Osteoblast (primary cell): ENCODE results near the gene ACAN. TPM values are rescaled to one million over a fixed set of nuclear protein-coding genes. Genes with fewer than 3 reads are reported as not detected.

Experiments
- DNase-seq: peaks from one replicate; pipeline ENCODE4 v3.0.0; 2011; ENCODE audit warnings: low spot score, mixed read lengths; ENCODE audit not compliant: insufficient read length; ENCODE audit errors: missing footprints
- H2AFZ ChIP-seq: 2 replicates; pipeline ENCODE4 v1.6.0; 2011; ENCODE audit warnings: mild to moderate bottlenecking, low read length
- H3K27ac ChIP-seq: 2 replicates; pipeline ENCODE4 v1.5.1; 2011; ENCODE audit warnings: mild to moderate bottlenecking, low read depth, low read length, moderate library complexity
- H3K27me3 ChIP-seq: 2 replicates; pipeline ENCODE4 v1.6.0; 2012; ENCODE audit warnings: mild to moderate bottlenecking, control low read depth, inconsistent platforms, low read length, moderate library complexity; ENCODE audit not compliant: insufficient read depth
- H3K36me3 ChIP-seq: 2 replicates; pipeline ENCODE4 v1.5.1; 2011; ENCODE audit warnings: mild to moderate bottlenecking, low read length, control low read depth, moderate library complexity; ENCODE audit not compliant: insufficient read depth
- H3K4me1 ChIP-seq: 2 replicates; pipeline ENCODE4 v1.5.1; 2011; ENCODE audit warnings: mild to moderate bottlenecking, low read length, control low read depth, moderate library complexity; ENCODE audit not compliant: insufficient read depth
- H3K4me2 ChIP-seq: 2 replicates; pipeline ENCODE4 v1.6.0; 2011; ENCODE audit warnings: mild to moderate bottlenecking, low read length; ENCODE audit not compliant: insufficient read depth
- H3K4me3 ChIP-seq: fragments of 200-600 bp; sonication (generic); 3 replicates; pipeline ENCODE4 v1.5.1; 2012; ENCODE audit warnings: mild to moderate bottlenecking, low read length, inconsistent platforms; ENCODE audit not compliant: insufficient read depth
- H3K79me2 ChIP-seq: 2 replicates; pipeline ENCODE4 v1.6.0; 2012; ENCODE audit warnings: mild to moderate bottlenecking, low read length, control low read depth, inconsistent platforms; ENCODE audit not compliant: insufficient read depth
- H3K9me3 ChIP-seq: 2 replicates; pipeline ENCODE4 v1.5.1; 2011; ENCODE audit warnings: low read depth, low read length, control low read depth
- H4K20me1 ChIP-seq: 2 replicates; pipeline ENCODE4 v1.6.0; 2012; ENCODE audit warnings: mild to moderate bottlenecking, low read length, control low read depth; ENCODE audit not compliant: insufficient read depth
- total RNA-seq: library from RNA; depleted of rRNA; stranded (reverse); fragments of >200 nt; gene quantifications from 2 replicates; pipeline ENCODE4 v1.2.3, GENCODE V29; 2012
- TF ChIP-seq, protein P1 (sequence below): IDR thresholded peaks from 2 replicates; pipeline ENCODE4 v1.5.1; 2011; ENCODE audit warnings: mild to moderate bottlenecking, low read depth, low read length, moderate library complexity; ENCODE audit errors: extremely low read depth

ACAN gene
- total RNA-seq, 1 donor: 12.7 TPM

DNA sequence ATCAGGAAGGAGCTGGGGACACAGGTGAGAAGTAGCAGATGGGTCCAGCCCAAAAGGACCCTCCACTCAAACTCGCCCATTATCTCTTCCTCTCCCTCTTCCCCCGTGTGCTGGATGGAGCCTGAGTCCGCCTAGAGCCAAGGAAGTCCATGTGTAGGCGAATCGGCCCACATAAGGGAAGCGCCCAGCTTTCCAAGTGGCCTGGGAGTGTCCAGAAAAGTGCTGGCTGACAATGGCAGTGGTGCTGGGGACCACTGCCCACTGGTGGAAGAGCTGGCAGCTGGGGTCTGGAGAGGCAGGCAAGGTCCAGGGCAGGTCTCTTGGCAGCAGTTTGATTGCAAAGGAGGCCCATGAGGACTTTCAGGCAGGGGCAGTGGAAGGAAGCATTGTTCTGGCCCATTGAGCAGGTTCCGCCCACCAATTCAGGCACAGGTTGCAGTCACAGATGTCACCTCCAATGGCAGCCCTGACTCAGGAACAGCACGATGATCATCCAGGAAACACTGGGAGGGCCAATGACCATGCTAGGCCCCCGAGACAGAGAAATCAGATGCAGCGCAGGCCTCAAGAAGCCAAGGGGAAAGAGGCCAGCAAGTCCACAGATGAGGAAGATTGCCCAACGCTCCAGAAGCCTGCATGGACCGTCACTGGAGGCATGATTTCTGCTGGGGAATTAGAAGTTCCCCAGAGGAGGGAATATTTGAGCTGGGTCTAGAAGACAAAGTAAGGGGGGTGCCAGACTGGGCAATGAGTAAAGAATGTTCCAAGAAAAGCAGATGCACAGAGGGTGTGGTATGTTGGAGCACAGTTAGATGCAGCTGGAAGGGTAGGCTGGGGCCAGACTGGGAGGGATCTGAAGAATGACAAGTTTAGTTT lies 107.0 kb downstream of the ACAN start:
- peaks cover 40% of the 10 kb centered on the region for H3K4me1 ChIP-seq
- H4K20me1 ChIP-seq: peaks cover 48% of the 10 kb centered on the region
- H3K79me2 ChIP-seq: peaks cover 58% of the 10 kb centered on the region
- TF ChIP-seq, protein P1, sequence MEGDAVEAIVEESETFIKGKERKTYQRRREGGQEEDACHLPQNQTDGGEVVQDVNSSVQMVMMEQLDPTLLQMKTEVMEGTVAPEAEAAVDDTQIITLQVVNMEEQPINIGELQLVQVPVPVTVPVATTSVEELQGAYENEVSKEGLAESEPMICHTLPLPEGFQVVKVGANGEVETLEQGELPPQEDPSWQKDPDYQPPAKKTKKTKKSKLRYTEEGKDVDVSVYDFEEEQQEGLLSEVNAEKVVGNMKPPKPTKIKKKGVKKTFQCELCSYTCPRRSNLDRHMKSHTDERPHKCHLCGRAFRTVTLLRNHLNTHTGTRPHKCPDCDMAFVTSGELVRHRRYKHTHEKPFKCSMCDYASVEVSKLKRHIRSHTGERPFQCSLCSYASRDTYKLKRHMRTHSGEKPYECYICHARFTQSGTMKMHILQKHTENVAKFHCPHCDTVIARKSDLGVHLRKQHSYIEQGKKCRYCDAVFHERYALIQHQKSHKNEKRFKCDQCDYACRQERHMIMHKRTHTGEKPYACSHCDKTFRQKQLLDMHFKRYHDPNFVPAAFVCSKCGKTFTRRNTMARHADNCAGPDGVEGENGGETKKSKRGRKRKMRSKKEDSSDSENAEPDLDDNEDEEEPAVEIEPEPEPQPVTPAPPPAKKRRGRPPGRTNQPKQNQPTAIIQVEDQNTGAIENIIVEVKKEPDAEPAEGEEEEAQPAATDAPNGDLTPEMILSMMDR: no peak
- H3K4me2 ChIP-seq: peak overlapping the region; percentile 99
- peaks cover 58% of the 10 kb centered on the region for H3K36me3 ChIP-seq
- H3K27ac ChIP-seq: peak overlapping the region; percentile 96
- H3K27me3 ChIP-seq: no peaks in the 10 kb centered on the region
- peak; percentile 85 for DNase-seq
- peak overlapping the region; percentile 39 for H3K4me3 ChIP-seq
- H2AFZ ChIP-seq: no peak overlapping the region
- no peaks in the 10 kb centered on the region for H3K9me3 ChIP-seq

- Histone ChIP-seq H3K9me3 (no peaks in the 10 kb centered on the region), H3K4me3 (peak overlapping the region; percentile 96), H3K27me3 (no peaks in the 10 kb centered on the region), H3K4me1 (peaks cover 38% of the 10 kb centered on the region), H3K79me2 (peaks cover 53% of the 10 kb centered on the region), H2AFZ (no peak overlapping the region), H3K36me3 (peaks cover 42% of the 10 kb centered on the region), H3K4me2 (peak overlapping the region; percentile 99), H3K27ac (peak overlapping the region; percentile 96), H4K20me1 (peaks cover 41% of the 10 kb centered on the region)
- peak; percentile 87 for DNase-seq
- TF ChIP-seq, protein P1: no peak
Measured at GRCh38 chr15:88911766-88912118, 108.5 kb downstream of the ACAN start.

GRCh38 chr15:88912500-88912921 lies 109.3 kb downstream of the ACAN start:
- H3K36me3 ChIP-seq: peaks cover 35% of the 10 kb centered on the region
- peak; percentile 91 for DNase-seq
- H3K9me3 ChIP-seq: no peaks in the 10 kb centered on the region
- peaks cover 34% of the 10 kb centered on the region for H4K20me1 ChIP-seq
- no peaks in the 10 kb centered on the region for H3K27me3 ChIP-seq
- TF ChIP-seq, protein P1: no peak
- H3K27ac ChIP-seq: peak overlapping the region; percentile 96
- peak overlapping the region; percentile 65 for H2AFZ ChIP-seq
- peaks cover 51% of the 10 kb centered on the region for H3K79me2 ChIP-seq
- H3K4me3 ChIP-seq: peak overlapping the region; percentile 96
- peak overlapping the region; percentile 99 for H3K4me2 ChIP-seq
- H3K4me1 ChIP-seq: peaks cover 38% of the 10 kb centered on the region
